ENCODE results near the gene SLC4A7. TPM values are rescaled to one million over a fixed set of nuclear protein-coding genes. Genes with fewer than 3 reads are reported as not detected.

SLC4A7 gene
- total and polyA plus RNA-seq, 9 of the 15 experiments (the other 6 are each of a cell fraction or from before 2014, with no cell fraction given) = 1.7 to 13.6 (median 8.0) TPM

GRCh38 chr3:27376109-27376772 is 107.9 kb downstream of the SLC4A7 start:
- ATAC-seq (no peak), DNase-seq (ENCODE audit: extremely low read depth in 1 of 4, low spot score in 3 of 4) (no peak), FAIRE-seq (no peak)
- Histone ChIP-seq H3K4me2 (ENCODE audit: insufficient read depth, low read length) (no peak overlapping the region), H3K36me3 (ENCODE audit: control insufficient read depth, insufficient read depth, low read length) (no peaks in the 10 kb centered on the region), H3K9me3 (replicated peaks; ENCODE audit: control insufficient read depth, insufficient read depth, low read depth, low read length) (no peaks in the 10 kb centered on the region), H3K4me3 (no peak overlapping the region), H3K79me2 (ENCODE audit: control insufficient read depth, insufficient read depth, low read length) (no peaks in the 10 kb centered on the region), H3K27ac (ENCODE audit: extremely low read depth, low read depth, low read length) (no peak overlapping the region), H3K9me1 (ENCODE audit: control insufficient read depth, insufficient read depth, low read length) (no peaks in the 10 kb centered on the region), H2AFZ (ENCODE audit: low read depth, low read length) (no peak overlapping the region), H4K20me1 (replicated peaks; ENCODE audit: control insufficient read depth, insufficient read depth, low read length) (no peaks in the 10 kb centered on the region), H3K27me3 (ENCODE audit: control insufficient read depth in 2 of 2, insufficient read depth in 2 of 2, low read length in 2 of 2) (no peaks in the 10 kb centered on the region), H3K9ac (ENCODE audit: insufficient read depth in 1 of 2, low read depth in 2 of 2, low read length in 2 of 2) (no peak overlapping the region), H3K4me1 (replicated peaks in 1 of 2; ENCODE audit: control insufficient read depth in 2 of 2, insufficient read depth in 2 of 2, low read length in 2 of 2) (no peaks in the 10 kb centered on the region)
- TF ChIP-seq ADNP (tag; IDR thresholded peaks at IDR 0.05) (no peak), ZBTB8A (IDR thresholded peaks at IDR 0.05; ENCODE audit: partially characterized antibody) (no peak), IRF2 (CRISPR knock-in tag; IDR thresholded peaks at IDR 0.05) (no peak), ID3 (CRISPR knock-in tag; IDR thresholded peaks at IDR 0.05) (no peak), ID3 (tag; IDR thresholded peaks at IDR 0.05) (no peak), GATAD2A (IDR thresholded peaks at IDR 0.05) (no peak), ZNF184 (CRISPR knock-in tag; IDR thresholded peaks at IDR 0.05) (no peak), ZNF79 (CRISPR knock-in tag; IDR thresholded peaks at IDR 0.05; ENCODE audit: low read depth) (no peak)
- TF ChIP-seq, protein P1, sequence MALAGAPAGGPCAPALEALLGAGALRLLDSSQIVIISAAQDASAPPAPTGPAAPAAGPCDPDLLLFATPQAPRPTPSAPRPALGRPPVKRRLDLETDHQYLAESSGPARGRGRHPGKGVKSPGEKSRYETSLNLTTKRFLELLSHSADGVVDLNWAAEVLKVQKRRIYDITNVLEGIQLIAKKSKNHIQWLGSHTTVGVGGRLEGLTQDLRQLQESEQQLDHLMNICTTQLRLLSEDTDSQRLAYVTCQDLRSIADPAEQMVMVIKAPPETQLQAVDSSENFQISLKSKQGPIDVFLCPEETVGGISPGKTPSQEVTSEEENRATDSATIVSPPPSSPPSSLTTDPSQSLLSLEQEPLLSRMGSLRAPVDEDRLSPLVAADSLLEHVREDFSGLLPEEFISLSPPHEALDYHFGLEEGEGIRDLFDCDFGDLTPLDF (CRISPR knock-in tag; IDR thresholded peaks at IDR 0.05) = no peak
- TF ChIP-seq, protein P2, sequence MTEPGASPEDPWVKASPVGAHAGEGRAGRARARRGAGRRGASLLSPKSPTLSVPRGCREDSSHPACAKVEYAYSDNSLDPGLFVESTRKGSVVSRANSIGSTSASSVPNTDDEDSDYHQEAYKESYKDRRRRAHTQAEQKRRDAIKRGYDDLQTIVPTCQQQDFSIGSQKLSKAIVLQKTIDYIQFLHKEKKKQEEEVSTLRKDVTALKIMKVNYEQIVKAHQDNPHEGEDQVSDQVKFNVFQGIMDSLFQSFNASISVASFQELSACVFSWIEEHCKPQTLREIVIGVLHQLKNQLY (CRISPR knock-in tag; conservative IDR thresholded peaks at IDR 0.05) = no peak
- intact Hi-C loops (cut with micrococcal nuclease) = no loop called here
- ChIA-PET CTCF (ENCODE audit: low intra/inter-chr PET ratio) (no interaction called here), POLR2A (no interaction called here)
- in situ Hi-C loops (cut with MboI) = no loop called here
- no TSS peak for BruUV-seq (replicated peaks)
- WGBS (ENCODE audit: insufficient coverage, low coverage, missing lambda C conversion rate) = 17% methylated on average over 6 of the region's 6 CpGs
